Astrocyte of the spinal cord (primary cell): ENCODE results near the gene CPLX1.

Experiments used
- DNase-seq: peaks from one replicate; pipeline ENCODE4 v3.0.0; 2011; ENCODE audit warnings: low read depth, low spot score
- H3K4me3 ChIP-seq: 2 replicates; pipeline ENCODE4 v1.5.1; 2011; ENCODE audit warnings: low read depth, mild to moderate bottlenecking, low read length, moderate library complexity
- in situ Hi-C: cut with HindIII; loops from 2 replicates; pipeline ENCODE4 v1.10.0; 2017; ENCODE audit warnings: low sequenced_read_pairs
- TF ChIP-seq, protein P1 (sequence below): IDR thresholded peaks from 2 replicates; pipeline ENCODE4 v1.5.1; 2012; ENCODE audit warnings: low read depth, mild to moderate bottlenecking, low read length, inconsistent platforms

Gene CPLX1

DNA sequence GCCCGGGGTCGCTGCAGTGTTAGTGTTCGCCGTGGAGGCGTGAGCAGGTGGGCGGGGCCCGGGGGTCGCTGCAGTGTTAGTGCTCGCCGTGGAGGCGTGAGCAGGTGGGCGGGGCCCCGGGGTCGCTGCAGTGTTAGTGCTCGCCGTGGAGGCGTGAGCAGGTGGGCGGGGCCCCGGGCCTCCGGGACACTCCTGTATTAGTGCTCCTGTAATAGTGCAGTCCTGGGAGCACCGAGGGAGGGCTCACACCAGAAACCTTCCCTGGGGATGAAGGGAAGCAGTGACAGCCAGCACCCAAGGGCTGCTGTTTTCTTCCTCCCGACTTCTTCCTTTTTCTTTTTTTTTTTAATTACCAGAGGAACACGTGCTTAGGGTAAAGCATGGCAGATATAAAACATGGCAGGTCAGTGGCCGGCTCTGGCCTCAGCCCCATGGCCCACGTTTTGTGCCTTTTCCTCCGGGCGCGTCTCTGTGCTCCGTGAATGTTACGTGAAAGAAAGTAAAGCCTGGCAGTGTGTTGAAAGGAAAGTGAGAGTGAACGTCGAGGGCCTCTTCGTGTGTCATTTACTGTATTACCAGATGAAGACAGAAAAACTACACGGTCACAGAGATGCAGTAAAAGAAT lies 78.3 kb downstream of the CPLX1 start:
- TF ChIP-seq, protein P1, sequence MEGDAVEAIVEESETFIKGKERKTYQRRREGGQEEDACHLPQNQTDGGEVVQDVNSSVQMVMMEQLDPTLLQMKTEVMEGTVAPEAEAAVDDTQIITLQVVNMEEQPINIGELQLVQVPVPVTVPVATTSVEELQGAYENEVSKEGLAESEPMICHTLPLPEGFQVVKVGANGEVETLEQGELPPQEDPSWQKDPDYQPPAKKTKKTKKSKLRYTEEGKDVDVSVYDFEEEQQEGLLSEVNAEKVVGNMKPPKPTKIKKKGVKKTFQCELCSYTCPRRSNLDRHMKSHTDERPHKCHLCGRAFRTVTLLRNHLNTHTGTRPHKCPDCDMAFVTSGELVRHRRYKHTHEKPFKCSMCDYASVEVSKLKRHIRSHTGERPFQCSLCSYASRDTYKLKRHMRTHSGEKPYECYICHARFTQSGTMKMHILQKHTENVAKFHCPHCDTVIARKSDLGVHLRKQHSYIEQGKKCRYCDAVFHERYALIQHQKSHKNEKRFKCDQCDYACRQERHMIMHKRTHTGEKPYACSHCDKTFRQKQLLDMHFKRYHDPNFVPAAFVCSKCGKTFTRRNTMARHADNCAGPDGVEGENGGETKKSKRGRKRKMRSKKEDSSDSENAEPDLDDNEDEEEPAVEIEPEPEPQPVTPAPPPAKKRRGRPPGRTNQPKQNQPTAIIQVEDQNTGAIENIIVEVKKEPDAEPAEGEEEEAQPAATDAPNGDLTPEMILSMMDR, result no peak
- H3K4me3 ChIP-seq, result no peak overlapping the region

DNA sequence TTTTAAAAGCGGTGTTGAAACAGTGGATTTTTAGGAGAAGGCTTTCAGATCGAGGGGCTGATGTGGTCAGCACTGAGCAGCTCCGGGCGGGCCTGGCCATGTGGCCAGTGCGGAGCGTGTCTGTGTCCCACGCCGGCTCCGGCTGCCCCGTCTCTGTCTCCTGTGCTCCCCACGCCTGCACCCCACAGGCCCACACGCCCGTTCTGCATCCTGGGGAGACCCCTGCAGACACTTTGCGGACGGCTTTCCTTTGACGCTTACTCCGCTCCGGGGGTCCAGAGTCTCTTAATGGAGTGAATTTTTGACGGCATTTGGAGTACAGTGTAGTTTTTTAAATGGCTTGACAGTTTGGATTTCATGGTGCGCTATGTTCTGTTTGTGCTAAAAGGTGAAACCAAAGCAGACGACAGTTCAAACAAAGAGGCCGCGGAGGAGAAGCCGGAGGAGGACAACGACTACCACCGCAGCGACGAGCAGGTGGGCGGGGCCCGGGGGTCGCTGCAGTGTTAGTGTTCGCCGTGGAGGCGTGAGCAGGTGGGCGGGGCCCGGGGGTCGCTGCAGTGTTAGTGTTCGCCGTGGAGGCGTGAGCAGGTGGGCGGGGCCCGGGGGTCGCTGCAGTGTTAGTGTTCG lies 81.6 kb downstream of the CPLX1 start:
- TF ChIP-seq, protein P1, result no peak
- no peak overlapping the region for H3K4me3 ChIP-seq
- no peak for DNase-seq
- in situ Hi-C loops, result no loop called here

More for the DNA sequence above, 78.3 kb downstream of the CPLX1 start:
- no peak for DNase-seq
- in situ Hi-C loops, result no loop called here

DNA sequence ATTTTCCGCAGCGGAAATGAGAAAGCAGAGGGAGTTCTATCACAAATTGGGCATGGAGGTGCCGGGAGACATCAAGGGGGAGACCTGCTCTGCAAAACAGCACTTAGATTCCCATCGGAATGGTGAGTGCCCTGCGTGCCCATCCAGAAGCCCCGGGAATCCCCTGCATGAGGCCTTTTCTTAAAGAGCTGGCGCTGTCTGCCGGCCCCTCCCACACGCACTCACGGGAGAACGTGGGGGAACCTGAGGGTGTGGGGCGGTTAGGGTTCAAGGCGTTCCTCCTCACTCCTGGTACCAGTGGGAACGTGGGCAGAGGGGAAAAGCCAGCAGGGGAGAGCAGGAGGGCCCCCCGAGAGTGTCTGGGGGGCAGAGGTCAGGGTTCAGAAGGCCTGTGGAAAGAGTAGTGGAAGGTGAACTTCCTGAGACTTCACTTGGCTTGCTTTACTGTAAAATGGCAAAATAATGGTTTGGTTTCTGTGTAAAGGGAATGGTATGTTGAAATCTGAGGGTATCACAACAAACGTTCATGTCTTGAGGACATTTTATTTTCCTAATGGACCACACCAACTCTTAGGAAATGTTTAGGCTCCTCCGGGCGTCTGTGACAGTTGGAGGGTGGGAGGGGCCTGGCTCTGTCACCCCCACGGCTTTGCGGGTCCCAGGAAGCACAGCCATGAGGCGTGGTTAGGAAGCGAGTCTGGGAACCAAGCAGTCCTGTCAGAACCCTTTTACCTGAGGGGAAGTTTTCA lies 82.3 kb downstream of the CPLX1 start:
- in situ Hi-C loops, result no loop called here
- peak; percentile 47 for DNase-seq
- no peak overlapping the region for H3K4me3 ChIP-seq
- TF ChIP-seq, protein P1, result no peak

DNA sequence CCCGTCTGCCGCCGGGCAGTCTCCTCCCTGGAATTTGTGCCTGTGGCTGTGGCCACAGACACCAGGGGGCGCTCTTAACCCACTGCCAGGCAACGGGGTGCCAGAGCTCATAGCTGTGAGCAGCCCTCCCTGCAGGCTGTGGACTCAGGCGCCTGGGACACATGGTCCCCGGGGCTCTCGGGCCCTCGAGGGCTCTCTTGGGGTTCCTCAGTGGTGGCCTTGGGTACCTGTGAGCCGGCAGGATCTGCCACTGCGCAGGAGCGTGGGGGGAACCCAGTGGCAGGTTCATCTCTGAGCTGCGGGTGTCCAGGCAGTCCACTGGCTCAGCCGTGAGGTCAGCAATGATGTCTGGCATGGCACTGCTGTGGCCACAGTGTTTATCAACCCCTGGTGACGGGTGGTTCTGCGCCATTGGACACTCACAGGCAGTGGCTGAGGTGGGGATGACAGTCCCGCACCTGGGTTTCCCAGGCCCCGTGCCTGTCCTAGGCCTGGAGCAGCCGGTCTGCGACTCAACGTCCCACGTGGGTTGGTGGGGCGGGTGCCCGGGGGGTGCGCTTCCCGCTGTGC lies 83.1 kb downstream of the CPLX1 start:
- H3K4me3 ChIP-seq, result no peak overlapping the region
- peak; percentile 48 for DNase-seq
- in situ Hi-C loops, result no loop called here
- TF ChIP-seq, protein P1, result peak; percentile 91

DNA sequence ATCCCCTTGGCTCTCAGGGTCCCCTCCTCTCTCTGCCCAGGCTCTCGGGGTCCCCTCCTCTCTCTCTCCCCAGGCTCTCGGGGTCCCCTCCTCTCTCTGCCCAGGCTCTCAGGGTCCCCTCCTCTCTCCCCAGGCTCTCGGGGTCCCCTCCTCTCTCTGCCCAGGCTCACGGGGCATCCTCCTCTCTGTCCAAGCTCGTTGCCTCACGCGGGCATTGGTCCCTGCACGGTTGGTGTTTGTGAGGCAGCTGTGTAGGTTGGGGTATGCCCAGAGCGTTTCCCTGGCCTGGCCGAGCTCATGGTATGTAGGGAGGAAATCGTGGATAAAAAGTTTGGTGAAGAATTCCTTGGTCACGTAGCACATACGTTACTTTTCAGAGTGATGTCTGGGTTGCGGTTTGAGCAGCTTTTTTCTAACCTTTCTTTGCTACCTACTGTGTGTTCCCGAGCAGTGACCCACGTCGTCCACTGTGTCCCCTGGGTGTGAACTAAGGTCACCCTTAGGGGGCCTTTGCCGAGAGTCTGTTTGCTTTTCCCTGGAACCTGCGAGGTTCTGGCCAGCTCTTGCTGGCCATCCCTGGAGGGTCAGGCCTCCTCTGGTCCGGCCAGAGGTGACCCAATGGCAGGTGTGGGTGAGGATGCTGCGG lies 83.7 kb downstream of the CPLX1 start:
- in situ Hi-C loops, result no loop called here
- H3K4me3 ChIP-seq, result no peak overlapping the region
- TF ChIP-seq, protein P1, result no peak
- DNase-seq, result no peak

DNA sequence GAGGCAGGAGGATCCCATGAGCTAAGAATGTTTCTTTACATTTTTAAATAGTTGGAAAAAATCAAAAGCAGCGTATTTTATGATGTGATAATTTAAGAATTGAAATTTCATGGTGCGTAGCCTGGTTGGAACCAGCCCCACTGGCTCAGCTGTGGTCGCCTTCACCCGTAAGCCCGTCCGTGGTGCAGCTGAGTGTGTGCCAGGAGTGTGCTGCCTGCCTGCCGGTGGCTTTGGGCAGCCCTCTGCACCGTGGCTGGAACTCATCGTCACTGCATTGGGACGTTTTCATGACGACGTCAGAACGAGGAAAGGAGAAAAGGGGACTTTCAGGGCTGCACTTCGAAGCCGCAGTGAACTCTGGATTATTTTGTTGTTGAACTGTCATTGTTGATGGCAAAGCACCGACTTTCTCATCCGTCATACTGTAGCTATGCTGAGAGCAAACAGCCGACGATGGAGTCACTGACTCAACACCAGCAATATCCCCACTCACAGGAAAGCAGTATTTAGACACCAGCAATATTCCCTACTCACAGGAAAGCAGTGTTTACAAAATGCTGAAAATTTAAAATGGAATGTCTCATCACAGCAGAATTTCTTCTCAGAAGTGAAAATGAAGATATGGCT lies 85.2 kb downstream of the CPLX1 start:
- in situ Hi-C loops, result no loop called here
- TF ChIP-seq, protein P1, result no peak
- H3K4me3 ChIP-seq, result no peak overlapping the region
- no peak for DNase-seq
